Measurements from ENCODE around the gene ANLN.

GRCh38 chr7:36456138-36456537 is 66.5 kb downstream of the ANLN start:
- TF ChIP-seq POLR2A (IDR thresholded peaks at IDR 0.05) (no peak), CTCF (IDR thresholded peaks at IDR 0.05) (no peak)
